Endometrial microvascular endothelial cells (primary cell): Measurements from ENCODE around the gene TLR5. TPM values are rescaled to one million over a fixed set of nuclear protein-coding genes. Genes with fewer than 3 reads are reported as not detected.

Source experiments
- in situ Hi-C: cut with HindIII; loops from 2 replicates; pipeline ENCODE4 v1.10.0; 2017; ENCODE audit warnings: low sequenced_read_pairs, low pct_unique_long_range_greater_than_20kb; ENCODE audit errors: inconsistent ontology term
- total RNA-seq: library from RNA; depleted of rRNA; stranded (reverse); fragments of >200 nt; gene quantifications from one replicate; pipeline ENCODE4 v1.2.3, GENCODE V29; 2015; ENCODE audit errors: inconsistent ontology term

The TLR5 gene
- total RNA-seq, 1 donor from 2014 or later = not detected

GRCh38 chr1:223153177-223154119 lies 10.4 kb upstream of the TLR5 start:
- in situ Hi-C loops = no loop called here

- in situ Hi-C loops = no loop called here
These were observed 9.4 kb upstream of the TLR5 start for GRCh38 chr1:223152399-223152798.

GRCh38 chr1:223150443-223150842 lies 7.4 kb upstream of the TLR5 start:
- in situ Hi-C loops = no loop called here

GRCh38 chr1:223147873-223148272 lies 4.8 kb upstream of the TLR5 start:
- in situ Hi-C loops = no loop called here

GRCh38 chr1:223147409-223147808 lies 4.4 kb upstream of the TLR5 start:
- in situ Hi-C loops = no loop called here

GRCh38 chr1:223146745-223147144 lies 3.7 kb upstream of the TLR5 start:
- in situ Hi-C loops = no loop called here

- in situ Hi-C loops = no loop called here
These were observed 1.9 kb upstream of the TLR5 start for GRCh38 chr1:223144914-223145313.

GRCh38 chr1:223144431-223144830 lies 1.4 kb upstream of the TLR5 start:
- in situ Hi-C loops = no loop called here

- in situ Hi-C loops = no loop called here
These were observed 645 bp upstream of the TLR5 start for GRCh38 chr1:223143537-223144248.

- in situ Hi-C loops = no loop called here
These were observed 779 bp downstream of the TLR5 start for GRCh38 chr1:223142269-223142668.

GRCh38 chr1:223140611-223141405 lies 2.2 kb downstream of the TLR5 start:
- in situ Hi-C loops = no loop called here

GRCh38 chr1:223137455-223138085 lies 5.5 kb downstream of the TLR5 start:
- in situ Hi-C loops = no loop called here

GRCh38 chr1:223136086-223136485 lies 7.0 kb downstream of the TLR5 start:
- in situ Hi-C loops = no loop called here

- in situ Hi-C loops = no loop called here
These were observed 7.7 kb downstream of the TLR5 start for GRCh38 chr1:223135176-223135942.

- in situ Hi-C loops = no loop called here
These were observed 9.1 kb downstream of the TLR5 start for GRCh38 chr1:223133824-223134435.

GRCh38 chr1:223133306-223133823 lies 9.7 kb downstream of the TLR5 start:
- in situ Hi-C loops = no loop called here

- in situ Hi-C loops = no loop called here
These were observed 13.7 kb downstream of the TLR5 start for GRCh38 chr1:223129229-223129901.
